Osteoblast (primary cell): ENCODE data around the gene HNRNPA3. TPM values are rescaled to one million over a fixed set of nuclear protein-coding genes. Genes with fewer than 3 reads are reported as not detected.

Experiments used
- DNase-seq: peaks from one replicate; pipeline ENCODE4 v3.0.0; 2011; ENCODE audit warnings: low spot score, mixed read lengths; ENCODE audit not compliant: insufficient read length; ENCODE audit errors: missing footprints
- H2AFZ ChIP-seq: 2 replicates; pipeline ENCODE4 v1.6.0; 2011; ENCODE audit warnings: mild to moderate bottlenecking, low read length
- H3K27ac ChIP-seq: 2 replicates; pipeline ENCODE4 v1.5.1; 2011; ENCODE audit warnings: mild to moderate bottlenecking, low read depth, low read length, moderate library complexity
- H3K27me3 ChIP-seq: 2 replicates; pipeline ENCODE4 v1.6.0; 2012; ENCODE audit warnings: mild to moderate bottlenecking, control low read depth, inconsistent platforms, low read length, moderate library complexity; ENCODE audit not compliant: insufficient read depth
- H3K36me3 ChIP-seq: 2 replicates; pipeline ENCODE4 v1.5.1; 2011; ENCODE audit warnings: mild to moderate bottlenecking, low read length, control low read depth, moderate library complexity; ENCODE audit not compliant: insufficient read depth
- H3K4me1 ChIP-seq: 2 replicates; pipeline ENCODE4 v1.5.1; 2011; ENCODE audit warnings: mild to moderate bottlenecking, low read length, control low read depth, moderate library complexity; ENCODE audit not compliant: insufficient read depth
- H3K4me2 ChIP-seq: 2 replicates; pipeline ENCODE4 v1.6.0; 2011; ENCODE audit warnings: mild to moderate bottlenecking, low read length; ENCODE audit not compliant: insufficient read depth
- H3K4me3 ChIP-seq: fragments of 200-600 bp; sonication (generic); 3 replicates; pipeline ENCODE4 v1.5.1; 2012; ENCODE audit warnings: mild to moderate bottlenecking, low read length, inconsistent platforms; ENCODE audit not compliant: insufficient read depth
- H3K79me2 ChIP-seq: 2 replicates; pipeline ENCODE4 v1.6.0; 2012; ENCODE audit warnings: mild to moderate bottlenecking, low read length, control low read depth, inconsistent platforms; ENCODE audit not compliant: insufficient read depth
- H3K9me3 ChIP-seq: 2 replicates; pipeline ENCODE4 v1.5.1; 2011; ENCODE audit warnings: low read depth, low read length, control low read depth
- H4K20me1 ChIP-seq: 2 replicates; pipeline ENCODE4 v1.6.0; 2012; ENCODE audit warnings: mild to moderate bottlenecking, low read length, control low read depth; ENCODE audit not compliant: insufficient read depth
- total RNA-seq: library from RNA; depleted of rRNA; stranded (reverse); fragments of >200 nt; gene quantifications from 2 replicates; pipeline ENCODE4 v1.2.3, GENCODE V29; 2012
- TF ChIP-seq, protein P1 (sequence below): IDR thresholded peaks from 2 replicates; pipeline ENCODE4 v1.5.1; 2011; ENCODE audit warnings: mild to moderate bottlenecking, low read depth, low read length, moderate library complexity; ENCODE audit errors: extremely low read depth

Gene HNRNPA3
- total RNA-seq, 1 donor: 21.4 TPM

DNA sequence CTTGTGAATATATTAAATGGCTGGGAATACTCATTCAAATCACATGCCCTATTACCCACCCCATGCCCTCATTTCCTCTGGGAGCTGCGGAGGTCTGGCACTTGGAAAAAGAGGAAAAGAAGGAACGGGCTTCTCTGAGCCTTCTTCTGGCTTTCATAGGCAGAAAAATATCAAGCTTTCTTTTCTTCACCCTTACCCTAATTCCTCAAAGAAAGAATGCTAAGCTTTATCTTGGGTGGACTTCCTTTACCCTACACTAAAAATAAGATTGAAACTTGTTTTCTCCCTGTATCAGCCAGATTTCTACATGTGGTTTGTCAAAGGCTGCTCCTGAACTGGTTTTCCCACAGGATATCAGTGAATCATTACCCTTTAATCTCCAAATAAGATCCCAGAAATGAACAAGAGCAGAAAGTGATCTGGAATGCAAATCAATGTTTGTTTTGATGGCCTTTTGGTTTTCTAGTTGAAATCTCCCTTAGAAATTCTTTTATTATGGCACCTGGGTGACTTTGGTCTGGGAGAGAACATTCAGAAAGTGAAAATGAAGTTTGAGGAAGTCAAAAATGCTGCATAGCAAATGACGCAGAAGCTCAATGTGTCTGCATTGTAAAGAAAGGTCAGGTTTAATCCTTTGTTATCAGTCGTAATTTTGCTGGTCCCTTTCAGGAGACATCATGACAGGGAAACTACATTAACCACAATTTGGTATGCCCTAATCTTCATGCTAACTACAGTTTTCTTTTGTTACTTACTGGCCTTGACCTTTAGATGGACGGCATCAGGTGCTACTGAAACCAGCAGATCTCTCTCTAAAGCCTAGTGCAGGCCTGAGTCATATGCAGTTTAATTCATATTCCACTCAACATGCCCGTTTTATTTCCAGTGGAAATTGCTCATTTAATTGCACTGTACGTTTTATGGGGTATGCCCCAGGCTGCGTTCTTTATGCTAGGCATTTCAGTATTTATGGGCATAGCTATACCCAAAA, 46.6 kb upstream of the HNRNPA3 start:
- peak; percentile 69 for DNase-seq

DNA sequence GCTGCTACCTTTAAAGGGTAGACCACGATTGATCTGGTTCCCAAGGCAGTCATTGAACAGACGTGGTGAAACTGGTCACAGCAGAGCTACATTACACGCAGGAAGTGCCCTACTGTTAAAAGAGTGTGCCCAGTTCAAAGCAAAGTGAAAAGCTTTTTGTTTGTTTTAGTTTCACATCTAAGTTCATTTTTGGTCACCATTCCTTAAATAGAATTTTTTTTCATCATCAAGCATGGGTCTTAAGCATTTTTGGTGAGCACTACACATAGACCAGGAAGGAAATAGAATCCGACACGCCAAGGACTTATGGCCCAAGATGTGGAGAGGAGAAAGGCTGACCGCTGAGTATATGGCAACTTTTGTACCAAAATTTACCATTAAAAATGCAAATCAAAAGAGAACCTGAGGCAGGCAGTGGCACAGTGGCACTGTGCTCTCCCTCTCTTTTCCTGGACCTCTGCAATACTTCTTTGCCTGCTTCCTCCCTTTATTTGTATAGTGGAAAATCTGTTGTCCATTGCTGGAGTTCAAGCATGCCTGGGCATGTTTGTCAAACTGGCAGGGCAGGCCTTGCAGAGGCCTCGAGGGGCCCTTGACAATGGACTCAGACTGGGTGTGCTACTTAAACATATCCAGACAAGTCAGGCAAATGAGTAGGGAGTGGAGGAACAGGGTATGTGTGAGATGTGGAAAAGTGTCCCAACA, 42.6 kb upstream of the HNRNPA3 start:
- Histone ChIP-seq H3K79me2 (no peaks in the 10 kb centered on the region), H4K20me1 (no peaks in the 10 kb centered on the region), H2AFZ (peak overlapping the region; percentile 57), H3K4me3 (no peak overlapping the region), H3K4me1 (peaks cover 22% of the 10 kb centered on the region), H3K9me3 (no peaks in the 10 kb centered on the region), H3K36me3 (no peaks in the 10 kb centered on the region), H3K27me3 (no peaks in the 10 kb centered on the region), H3K4me2 (no peak overlapping the region), H3K27ac (no peak overlapping the region)
- TF ChIP-seq, protein P1, sequence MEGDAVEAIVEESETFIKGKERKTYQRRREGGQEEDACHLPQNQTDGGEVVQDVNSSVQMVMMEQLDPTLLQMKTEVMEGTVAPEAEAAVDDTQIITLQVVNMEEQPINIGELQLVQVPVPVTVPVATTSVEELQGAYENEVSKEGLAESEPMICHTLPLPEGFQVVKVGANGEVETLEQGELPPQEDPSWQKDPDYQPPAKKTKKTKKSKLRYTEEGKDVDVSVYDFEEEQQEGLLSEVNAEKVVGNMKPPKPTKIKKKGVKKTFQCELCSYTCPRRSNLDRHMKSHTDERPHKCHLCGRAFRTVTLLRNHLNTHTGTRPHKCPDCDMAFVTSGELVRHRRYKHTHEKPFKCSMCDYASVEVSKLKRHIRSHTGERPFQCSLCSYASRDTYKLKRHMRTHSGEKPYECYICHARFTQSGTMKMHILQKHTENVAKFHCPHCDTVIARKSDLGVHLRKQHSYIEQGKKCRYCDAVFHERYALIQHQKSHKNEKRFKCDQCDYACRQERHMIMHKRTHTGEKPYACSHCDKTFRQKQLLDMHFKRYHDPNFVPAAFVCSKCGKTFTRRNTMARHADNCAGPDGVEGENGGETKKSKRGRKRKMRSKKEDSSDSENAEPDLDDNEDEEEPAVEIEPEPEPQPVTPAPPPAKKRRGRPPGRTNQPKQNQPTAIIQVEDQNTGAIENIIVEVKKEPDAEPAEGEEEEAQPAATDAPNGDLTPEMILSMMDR: no peak
- DNase-seq: no peak

More for the DNA sequence above, 46.6 kb upstream of the HNRNPA3 start:
- TF ChIP-seq, protein P1: no peak
- Histone ChIP-seq H3K27ac (peak overlapping the region; percentile 91), H3K9me3 (no peaks in the 10 kb centered on the region), H3K4me3 (peak overlapping the region; percentile 73), H2AFZ (peak overlapping the region; percentile 43), H4K20me1 (no peaks in the 10 kb centered on the region), H3K4me1 (peaks cover 15% of the 10 kb centered on the region), H3K27me3 (no peaks in the 10 kb centered on the region), H3K4me2 (peak overlapping the region; percentile 98), H3K36me3 (no peaks in the 10 kb centered on the region), H3K79me2 (no peaks in the 10 kb centered on the region)

DNA sequence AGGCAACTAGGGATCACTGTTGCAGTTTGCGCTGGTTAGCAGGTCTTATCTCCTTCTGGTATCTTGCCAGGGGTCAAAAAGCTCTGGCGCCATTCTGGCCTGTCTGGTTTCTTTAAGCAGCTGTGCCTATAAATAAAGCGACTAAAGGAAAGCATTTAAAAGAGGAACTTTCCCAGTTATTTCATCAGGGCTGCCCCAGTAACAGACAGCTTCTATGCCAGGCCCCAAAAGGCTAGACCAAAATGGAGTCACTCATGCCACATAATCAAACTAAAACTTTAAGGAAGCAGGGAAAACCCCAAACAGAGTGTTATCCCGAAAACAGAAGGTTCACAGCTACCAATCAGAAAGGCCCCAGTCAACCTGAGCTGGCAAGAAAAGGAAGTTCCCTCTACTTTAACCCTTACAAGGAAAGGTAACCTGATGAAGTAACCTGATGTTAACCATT, 41.2 kb upstream of the HNRNPA3 start:
- no peak overlapping the region for H3K27ac ChIP-seq
- DNase-seq: no peak
- no peaks in the 10 kb centered on the region for H3K36me3 ChIP-seq
- no peaks in the 10 kb centered on the region for H3K27me3 ChIP-seq
- no peaks in the 10 kb centered on the region for H3K79me2 ChIP-seq
- peaks cover 13% of the 10 kb centered on the region for H3K4me1 ChIP-seq
- H2AFZ ChIP-seq: no peak overlapping the region
- no peak overlapping the region for H3K4me2 ChIP-seq
- H3K9me3 ChIP-seq: no peaks in the 10 kb centered on the region
- TF ChIP-seq, protein P1: no peak
- no peaks in the 10 kb centered on the region for H4K20me1 ChIP-seq
- H3K4me3 ChIP-seq: no peak overlapping the region
